ENCODE results near the gene ZNF778. TPM values are rescaled to one million over a fixed set of nuclear protein-coding genes. Genes with fewer than 3 reads are reported as not detected.

ZNF778 gene
- total and polyA plus RNA-seq, 2 of the 13 experiments (the other 11 are each of a cell fraction or from before 2014, with no cell fraction given) = 3.8 to 7.2 TPM

- TF ChIP-seq ZNF709 (CRISPR knock-in tag; IDR thresholded peaks at IDR 0.05) (no peak), TFDP1 (CRISPR knock-in tag; IDR thresholded peaks at IDR 0.05; ENCODE audit: borderline replicate concordance) (no peak), ZNF225 (CRISPR knock-in tag; IDR thresholded peaks at IDR 0.05) (peak; percentile 67; the same call in 1 of the 2 replicates), HOXD1 (CRISPR knock-in tag; IDR thresholded peaks at IDR 0.05) (no peak), ZBTB3 (CRISPR knock-in tag; IDR thresholded peaks at IDR 0.05; ENCODE audit: borderline replicate concordance, low read depth) (no peak), ZMYM3 (CRISPR knock-in tag; IDR thresholded peaks at IDR 0.05) (no peak), HCFC1 (IDR thresholded peaks at IDR 0.05; ENCODE audit: low read depth, low read length) (no peak), ZNF740 (CRISPR knock-in tag; IDR thresholded peaks at IDR 0.05) (no peak), HOMEZ (CRISPR knock-in tag; IDR thresholded peaks at IDR 0.05; ENCODE audit: low read depth) (no peak), SKIL (CRISPR knock-in tag; IDR thresholded peaks at IDR 0.05; ENCODE audit: borderline replicate concordance) (no peak), ZNF280B (CRISPR knock-in tag; IDR thresholded peaks at IDR 0.05; ENCODE audit: borderline replicate concordance) (peak; percentile 35; the same call in 1 of the 2 replicates), BORCS8-MEF2B (CRISPR knock-in tag; IDR thresholded peaks at IDR 0.05) (no peak), MLXIP (CRISPR knock-in tag; IDR thresholded peaks at IDR 0.05; ENCODE audit: borderline replicate concordance) (no peak), ZBTB44 (CRISPR knock-in tag; IDR thresholded peaks at IDR 0.05) (no peak), TCF7L2 (IDR thresholded peaks at IDR 0.05; ENCODE audit: low read depth, low read length) (no peak), BCL6 (CRISPR knock-in tag; IDR thresholded peaks at IDR 0.05) (no peak)
Measured at GRCh38 chr16:89170346-89171215, 46.9 kb upstream of the ZNF778 start (continued).

Measured in HepG2 (cell line).